Tibial nerve (tissue), 3 donors: ENCODE data around the gene SRI.

Source experiments
- CTCF ChIP-seq, 5 experiments: fragments of 200-600 bp in 3 of 5; fragments of 450-650 bp in 2 of 5; sonication (generic) in 3 of 5; IDR thresholded peaks; one replicate each; pipeline ENCODE4 v1.5.1; 2016 to 2019; ENCODE audit warnings: antibody characterized with exemption in 5 of 5, mild to moderate bottlenecking in 3 of 5, moderate library complexity in 2 of 5
- POLR2A ChIP-seq, 2 donors: fragments of 450-650 bp; IDR thresholded peaks; one replicate each; pipeline ENCODE4 v1.6.1; 2017; ENCODE audit warnings: antibody characterized with exemption in 2 of 2, mild to moderate bottlenecking in 2 of 2, moderate library complexity in 2 of 2

GRCh38 chr7:88262562-88262961 lies 42.7 kb upstream of the SRI start:
- TF ChIP-seq POLR2A (IDR thresholded peaks at IDR 0.05) (no peak), CTCF (IDR thresholded peaks at IDR 0.05) (no peak)
